A673 (cell line): ENCODE data around the gene TMEM163. TPM values are rescaled to one million over a fixed set of nuclear protein-coding genes. Genes with fewer than 3 reads are reported as not detected.
"Not testable (repeated sequence)": the region's sequence is repeated elsewhere in the genome, so short reads cannot be mapped to it uniquely, and the experiment has no call there.

Source experiments
- BruUV-seq: library from RNA; stranded (reverse); fragments of 400-500 nt; replicated peaks from 2 replicates; lab custom pipeline; 2021; lab: Mats Ljungman, UMichigan
- CTCF ChIA-PET: fragments of 300-600 bp; sonication (Branson Sonifier 250); formaldehyde crosslinking; loops from one replicate; lab custom pipeline; 2022; ENCODE audit warnings: antibody characterized with exemption; lab: Charles Lee
- POLR2A ChIA-PET: fragments of 300-600 bp; sonication (Branson Sonifier 250); formaldehyde crosslinking; loops from one replicate; lab custom pipeline; 2022; ENCODE audit warnings: antibody characterized with exemption; ENCODE audit not compliant: low non-redundant PET; lab: Charles Lee
- DNase-seq: peaks from one replicate; pipeline ENCODE4 v3.0.0-alpha.2; 2015; ENCODE audit warnings: low spot score
- H3K27ac ChIP-seq: fragments of 200-600 bp; sonication (generic); 2 replicates; pipeline ENCODE4 v1.5.1; 2016; ENCODE audit warnings: mixed run types, low read depth, mild to moderate bottlenecking, mixed read lengths, antibody characterized with exemption, low read length; ENCODE audit not compliant: poor library complexity, severe bottlenecking
- H3K27me3 ChIP-seq: fragments of 200-600 bp; sonication (generic); replicated peaks from 2 replicates; pipeline ENCODE4 v1.6.1; 2017; ENCODE audit warnings: mixed run types, low read depth, mild to moderate bottlenecking, mixed read lengths, antibody characterized with exemption, low read length; ENCODE audit not compliant: insufficient read depth, poor library complexity
- H3K36me3 ChIP-seq: fragments of 200-600 bp; sonication (generic); 2 replicates; pipeline ENCODE4 v1.6.1; 2016; ENCODE audit warnings: mixed run types, mild to moderate bottlenecking, mixed read lengths, antibody characterized with exemption, low read length; ENCODE audit not compliant: insufficient read depth, poor library complexity, severe bottlenecking
- H3K4me1 ChIP-seq: fragments of 200-600 bp; sonication (generic); 2 replicates; pipeline ENCODE4 v1.6.1; 2017; ENCODE audit warnings: mixed run types, mild to moderate bottlenecking, mixed read lengths, antibody characterized with exemption, low read length; ENCODE audit not compliant: insufficient read depth, poor library complexity, severe bottlenecking
- H3K4me3 ChIP-seq: fragments of 200-600 bp; sonication (generic); 2 replicates; pipeline ENCODE4 v1.5.1; 2016; ENCODE audit warnings: low read depth, mixed run types, mild to moderate bottlenecking, mixed read lengths, low read length; ENCODE audit not compliant: poor library complexity, severe bottlenecking
- H3K9me3 ChIP-seq: fragments of 200-600 bp; sonication (generic); 2 replicates; pipeline ENCODE4 v1.6.1; 2016; ENCODE audit warnings: mixed run types, low read depth, mild to moderate bottlenecking, mixed read lengths, antibody characterized with exemption, low read length; ENCODE audit not compliant: poor library complexity, severe bottlenecking
- CTCF ChIP-seq: fragments of 300-800, 200-600 bp; sonication (generic); conservative IDR thresholded peaks from 2 replicates; pipeline ENCODE4 v1.5.1; 2017; ENCODE audit warnings: low read depth, mild to moderate bottlenecking, antibody characterized with exemption, low read length, moderate library complexity, mixed read lengths
- EZH2 ChIP-seq: fragments of 200-600 bp; sonication (generic); IDR thresholded peaks from 2 replicates; pipeline ENCODE4 v1.6.1; 2017; ENCODE audit warnings: borderline replicate concordance, low read depth, mild to moderate bottlenecking, mixed read lengths, antibody characterized with exemption, low read length; ENCODE audit not compliant: poor library complexity, severe bottlenecking
- intact Hi-C: fragments of 100-400 bp; cut with micrococcal nuclease; formaldehyde crosslinking; loops from one replicate; pipeline ENCODE4 v1.10.0; 2022; ENCODE audit not compliant: unreplicated experiment
- total RNA-seq: library from RNA; stranded (reverse); gene quantifications from 2 replicates; pipeline ENCODE4 v1.2.3, GENCODE V29; 2021

TMEM163 gene
- total RNA-seq, 1 experiment from 2014 or later, result not detected

DNA sequence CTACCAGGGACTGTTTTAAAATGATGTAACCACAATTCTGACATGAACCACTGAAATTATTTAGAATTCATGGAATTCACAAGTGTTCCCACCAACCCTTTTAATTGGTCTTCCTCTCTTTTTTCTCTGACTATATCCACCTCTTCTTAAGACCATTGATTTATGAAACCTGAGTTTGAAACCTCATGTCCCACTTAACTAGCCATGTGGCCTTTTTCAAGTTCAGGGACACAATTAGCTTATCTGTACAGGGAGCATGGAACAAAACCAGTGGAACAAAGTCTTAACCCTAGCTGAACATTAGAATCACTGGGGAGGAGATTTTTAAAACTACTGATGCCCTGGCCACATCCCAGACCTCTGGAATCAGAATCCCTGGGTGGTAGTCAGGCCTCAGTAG, 41.6 kb upstream of the TMEM163 start:
- no peak overlapping the region for H3K27ac ChIP-seq
- ChIA-PET POLR2A (no interaction called here), CTCF (no interaction called here)
- DNase-seq, result no peak
- intact Hi-C loops, result no loop called here
- H3K27me3 ChIP-seq, result peaks cover 24% of the 10 kb centered on the region
- H3K4me1 ChIP-seq, result no peaks in the 10 kb centered on the region
- no peaks in the 10 kb centered on the region for H3K9me3 ChIP-seq
- TF ChIP-seq EZH2 (no peak), CTCF (no peak)
- no peak overlapping the region for H3K4me3 ChIP-seq
- H3K36me3 ChIP-seq, result no peaks in the 10 kb centered on the region
- BruUV-seq, result no TSS peak

DNA sequence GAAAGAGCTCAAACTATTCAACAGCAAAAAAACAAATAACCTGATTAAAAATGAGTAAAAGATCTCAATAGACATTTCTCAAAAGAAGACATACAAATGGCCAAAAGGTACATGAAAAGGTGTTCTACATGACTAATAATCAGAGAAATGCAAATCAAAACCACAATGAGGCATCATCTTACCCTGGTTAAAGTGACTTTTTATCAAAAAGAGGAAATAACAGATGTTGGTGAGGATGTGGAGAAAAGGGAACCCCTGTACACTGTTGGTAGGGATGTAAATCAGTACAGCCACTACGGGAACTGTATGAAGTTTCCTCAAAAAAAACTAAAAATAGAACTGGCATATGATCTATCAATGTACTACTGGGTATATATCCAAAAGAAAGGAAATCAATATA, 39.8 kb upstream of the TMEM163 start:
- DNase-seq, result no peak
- no peaks in the 10 kb centered on the region for H3K4me1 ChIP-seq
- no peaks in the 10 kb centered on the region for H3K36me3 ChIP-seq
- intact Hi-C loops, result no loop called here
- ChIA-PET POLR2A (no interaction called here), CTCF (no interaction called here)
- BruUV-seq, result no TSS peak
- H3K27ac ChIP-seq, result no peak overlapping the region
- H3K4me3 ChIP-seq, result no peak overlapping the region
- no peaks in the 10 kb centered on the region for H3K9me3 ChIP-seq
- H3K27me3 ChIP-seq, result peaks cover 24% of the 10 kb centered on the region
- no peak for TF ChIP-seq EZH2
- no peak for TF ChIP-seq CTCF

- BruUV-seq, H3K27ac ChIP-seq, H3K4me3 ChIP-seq, H3K4me1 ChIP-seq, CTCF ChIA-PET, intact Hi-C loops, DNase-seq, POLR2A ChIA-PET, H3K36me3 ChIP-seq, H3K9me3 ChIP-seq: not testable (repeated sequence)
- H3K27me3 ChIP-seq, result peaks cover 15% of the 10 kb centered on the region
Observed at GRCh38 chr2:134751981-134752380, 33.2 kb upstream of the TMEM163 start.

DNA sequence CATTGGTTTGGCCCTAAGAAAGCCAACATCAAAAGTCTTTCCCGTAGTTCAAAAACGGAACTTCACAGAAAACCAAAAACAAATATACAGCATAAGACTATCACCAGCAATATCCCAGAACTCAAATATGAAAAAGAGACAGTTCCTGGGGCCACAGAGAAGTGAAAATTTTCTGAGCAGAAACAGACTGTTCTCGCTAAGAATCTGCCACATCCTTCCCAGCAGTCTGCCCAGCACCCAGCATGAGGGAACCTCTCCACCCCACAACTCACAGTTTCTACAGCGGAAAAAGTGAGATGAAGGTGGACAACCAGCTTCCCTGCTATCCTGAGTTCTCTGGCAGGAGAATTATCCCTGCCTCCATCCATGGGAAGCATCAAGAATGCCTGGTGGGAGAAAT, 26.7 kb upstream of the TMEM163 start:
- no TSS peak for BruUV-seq
- CTCF ChIA-PET, result no interaction called here

More for the DNA sequence above, 26.7 kb upstream of the TMEM163 start:
- peaks cover 3% of the 10 kb centered on the region for H3K27me3 ChIP-seq
- POLR2A ChIA-PET, result no interaction called here
- TF ChIP-seq EZH2 (no peak), CTCF (no peak)
- no peak for DNase-seq
- H3K4me3 ChIP-seq, result no peak overlapping the region
- intact Hi-C loops, result no loop called here
- H3K4me1 ChIP-seq, result no peaks in the 10 kb centered on the region
- no peaks in the 10 kb centered on the region for H3K36me3 ChIP-seq
- no peaks in the 10 kb centered on the region for H3K9me3 ChIP-seq
- no peak overlapping the region for H3K27ac ChIP-seq
